ENCODE measurements around the gene CELF1.

DNA sequence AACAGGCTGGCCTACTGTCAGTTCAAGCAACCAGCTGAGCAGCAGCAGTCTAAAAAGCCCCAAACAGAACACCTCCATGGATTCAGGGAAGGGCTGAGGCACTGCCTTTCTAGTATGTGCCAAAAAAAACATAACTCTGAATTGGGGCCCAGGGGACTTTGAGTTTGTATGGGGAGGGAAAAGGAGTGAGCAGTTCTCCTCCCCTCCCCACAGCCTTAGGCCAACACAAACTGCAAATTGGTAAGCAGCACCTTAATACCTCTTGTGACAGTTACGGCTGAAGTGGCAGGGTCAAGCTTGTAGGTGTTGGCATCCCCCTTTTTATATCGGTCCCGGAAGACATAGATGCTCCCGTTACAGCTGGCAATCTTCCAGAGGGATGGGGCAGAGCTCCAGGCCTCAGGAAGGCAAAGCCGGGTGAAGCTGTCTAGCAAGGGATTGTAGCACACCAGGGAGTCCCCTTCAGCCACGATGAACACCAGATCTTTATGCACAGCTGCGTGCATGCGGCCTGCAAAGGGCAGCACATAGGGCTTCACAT is 19.9 kb upstream of the CELF1 start:
- TF ChIP-seq, protein P1, sequence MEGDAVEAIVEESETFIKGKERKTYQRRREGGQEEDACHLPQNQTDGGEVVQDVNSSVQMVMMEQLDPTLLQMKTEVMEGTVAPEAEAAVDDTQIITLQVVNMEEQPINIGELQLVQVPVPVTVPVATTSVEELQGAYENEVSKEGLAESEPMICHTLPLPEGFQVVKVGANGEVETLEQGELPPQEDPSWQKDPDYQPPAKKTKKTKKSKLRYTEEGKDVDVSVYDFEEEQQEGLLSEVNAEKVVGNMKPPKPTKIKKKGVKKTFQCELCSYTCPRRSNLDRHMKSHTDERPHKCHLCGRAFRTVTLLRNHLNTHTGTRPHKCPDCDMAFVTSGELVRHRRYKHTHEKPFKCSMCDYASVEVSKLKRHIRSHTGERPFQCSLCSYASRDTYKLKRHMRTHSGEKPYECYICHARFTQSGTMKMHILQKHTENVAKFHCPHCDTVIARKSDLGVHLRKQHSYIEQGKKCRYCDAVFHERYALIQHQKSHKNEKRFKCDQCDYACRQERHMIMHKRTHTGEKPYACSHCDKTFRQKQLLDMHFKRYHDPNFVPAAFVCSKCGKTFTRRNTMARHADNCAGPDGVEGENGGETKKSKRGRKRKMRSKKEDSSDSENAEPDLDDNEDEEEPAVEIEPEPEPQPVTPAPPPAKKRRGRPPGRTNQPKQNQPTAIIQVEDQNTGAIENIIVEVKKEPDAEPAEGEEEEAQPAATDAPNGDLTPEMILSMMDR (optimal IDR thresholded peaks at IDR 0.05 in 1 of 3, IDR thresholded peaks at IDR 0.05 in 1 of 3, conservative IDR thresholded peaks at IDR 0.05 in 1 of 3; ENCODE audit: extremely low read depth in 1 of 3, insufficient read depth in 2 of 3, low read length in 3 of 3), result no peak
- no peak for TF ChIP-seq EZH2 (IDR thresholded peaks at IDR 0.05; ENCODE audit: low read length)

Measured in keratinocyte (primary cell).